ENCODE results near the gene FYCO1.

- TF ChIP-seq CTCF (conservative IDR thresholded peaks at IDR 0.05 in 1 of 2, IDR thresholded peaks at IDR 0.05 in 1 of 2; ENCODE audit: low read depth in 1 of 2, low read length in 2 of 2) (no peak), EZH2 (IDR thresholded peaks at IDR 0.05; ENCODE audit: low read length, missing control alignments) (no peak)
These were observed 123.8 kb downstream of the FYCO1 start for GRCh38 chr3:45871780-45872179.

Measured in fibroblast of lung (primary cell).